HG03196 (cell line): ENCODE results near the gene DMRTA1.
"Not testable (repeated sequence)": the region's sequence is repeated elsewhere in the genome, so short reads cannot be mapped to it uniquely, and the experiment has no call there.

Experiments used
- ATAC-seq: cut with Tn5 transposase; IDR thresholded peaks from one replicate; pipeline ENCODE4 v1.9.1; 2021; ENCODE audit not compliant: unreplicated experiment

Gene DMRTA1

GRCh38 chr9:22457448-22457847 lies 10.8 kb downstream of the DMRTA1 start:
- no peak for ATAC-seq

GRCh38 chr9:22463205-22463604 lies 16.6 kb downstream of the DMRTA1 start:
- ATAC-seq, result no peak

- ATAC-seq, result peak; percentile 83
Measured at GRCh38 chr9:22469928-22470544, 23.4 kb downstream of the DMRTA1 start.

GRCh38 chr9:22481566-22481965 lies 34.9 kb downstream of the DMRTA1 start:
- ATAC-seq, result no peak

GRCh38 chr9:22483528-22484070 lies 37.0 kb downstream of the DMRTA1 start:
- no peak for ATAC-seq

- ATAC-seq, result not testable (repeated sequence)
Measured at GRCh38 chr9:22496197-22496596, 49.6 kb downstream of the DMRTA1 start.
